HG03097 (cell line): ENCODE data around the gene SPSB1.

Experiments used
- ATAC-seq: cut with Tn5 transposase; IDR thresholded peaks from one replicate; pipeline ENCODE4 v1.9.1; 2021; ENCODE audit not compliant: unreplicated experiment, low FRiP score

The SPSB1 gene

GRCh38 chr1:9361630-9362260 is 69.1 kb downstream of the SPSB1 start:
- no peak for ATAC-seq

DNA sequence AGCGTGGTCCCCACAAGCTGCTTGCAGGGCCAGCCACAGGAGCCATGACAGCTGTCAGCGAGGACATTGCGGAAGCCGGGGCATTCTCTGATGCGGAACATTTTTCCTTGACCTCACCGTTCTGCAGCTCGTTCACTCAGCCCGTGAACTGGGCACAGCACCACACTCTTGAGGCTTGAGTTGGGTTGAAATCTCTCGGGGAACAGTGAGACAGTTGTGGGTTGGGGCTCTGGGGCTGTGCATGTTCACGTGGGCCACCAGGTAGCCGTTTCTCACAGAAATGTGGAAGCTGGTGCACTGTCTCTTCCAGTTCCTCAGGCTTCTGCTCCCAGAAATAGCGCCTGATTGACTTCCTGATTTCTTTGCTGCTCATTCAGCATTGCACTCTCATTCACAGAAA is 69.8 kb downstream of the SPSB1 start:
- ATAC-seq = no peak

GRCh38 chr1:9363061-9363471 is 70.4 kb downstream of the SPSB1 start:
- no peak for ATAC-seq

GRCh38 chr1:9366298-9366697 is 73.6 kb downstream of the SPSB1 start:
- no peak for ATAC-seq

DNA sequence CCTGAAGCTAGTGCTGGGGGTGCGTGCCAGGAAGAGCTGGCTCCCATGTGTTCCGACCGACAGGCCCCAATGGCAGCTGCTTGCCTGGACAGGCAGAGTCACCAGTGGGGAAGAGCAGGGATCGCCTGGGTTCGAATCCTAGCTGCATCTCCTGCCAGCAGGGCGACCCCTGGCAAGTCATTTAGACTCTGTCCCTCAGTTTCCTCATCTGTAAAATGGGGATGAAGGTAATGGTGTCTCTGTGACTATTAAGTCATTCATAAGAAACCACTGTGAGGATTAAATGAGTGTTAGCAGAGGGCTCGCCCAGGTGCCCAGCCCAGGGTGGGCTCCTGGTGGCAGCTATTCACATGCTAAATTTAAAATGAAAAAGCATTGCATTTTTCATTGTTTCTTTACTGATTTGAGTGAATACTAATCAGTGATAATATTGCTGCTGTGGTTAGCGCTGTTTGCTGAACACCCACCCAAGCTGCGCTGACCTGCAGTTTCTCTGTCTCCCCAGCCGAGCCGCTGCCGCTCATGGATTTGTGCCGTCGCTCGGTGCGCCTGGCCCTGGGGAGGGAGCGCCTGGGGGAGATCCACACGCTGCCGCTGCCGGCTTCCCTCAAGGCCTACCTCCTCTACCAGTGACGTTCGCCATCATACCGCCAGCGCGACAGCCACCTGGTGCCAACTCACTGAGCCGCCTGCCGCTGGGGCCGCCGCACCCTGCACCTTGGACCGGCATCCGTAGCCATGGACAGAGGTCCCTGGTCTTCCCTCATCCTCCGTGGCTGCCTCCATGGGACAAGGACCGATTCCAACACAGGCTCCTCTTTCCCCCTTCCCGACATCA is 74.5 kb downstream of the SPSB1 start:
- ATAC-seq = no peak

- no peak for ATAC-seq
Observed at GRCh38 chr1:9367806-9368205, 75.1 kb downstream of the SPSB1 start.

GRCh38 chr1:9368356-9368755 is 75.7 kb downstream of the SPSB1 start:
- no peak for ATAC-seq

DNA sequence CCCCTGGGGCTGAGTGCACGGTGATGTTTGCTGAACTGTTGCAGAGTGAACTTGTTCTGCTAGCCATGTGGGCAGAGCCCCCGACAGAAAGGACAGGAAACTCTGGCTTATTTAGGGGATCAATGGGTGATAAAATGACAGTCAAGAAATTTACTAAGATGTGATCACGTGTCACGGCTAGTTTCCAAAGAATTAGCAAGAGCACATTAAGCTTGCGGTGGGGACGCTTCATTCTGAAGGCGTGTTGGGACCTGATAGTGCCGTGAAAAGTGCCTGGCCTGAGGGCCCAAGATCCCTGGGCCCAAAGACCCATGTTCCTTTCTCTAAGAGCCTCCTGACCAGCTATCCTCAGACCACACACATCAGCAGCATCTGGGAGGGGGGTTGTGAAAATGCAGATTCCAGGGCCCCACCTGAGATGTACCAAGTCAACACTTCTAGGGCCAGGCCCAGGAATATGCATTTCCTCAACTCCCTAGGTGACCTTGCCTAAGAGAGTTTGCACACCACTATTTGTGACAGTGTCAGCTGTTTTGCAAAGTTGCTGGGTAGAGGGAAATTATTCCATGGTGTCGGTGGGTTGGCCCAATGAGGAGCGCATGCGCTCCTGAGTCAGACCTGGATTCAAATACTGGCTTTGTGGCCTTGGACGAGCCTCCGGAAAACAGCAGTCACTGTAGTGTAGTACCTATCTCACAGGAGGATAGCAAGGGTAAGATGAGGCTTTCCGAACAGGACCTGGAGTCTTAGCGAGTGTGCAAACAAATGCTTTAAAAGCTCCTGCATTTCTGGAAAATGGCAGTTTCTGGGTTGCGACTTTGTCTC is 77.5 kb downstream of the SPSB1 start:
- ATAC-seq = no peak

GRCh38 chr1:9371391-9371935 is 78.8 kb downstream of the SPSB1 start:
- no peak for ATAC-seq

GRCh38 chr1:9371951-9372350 is 79.3 kb downstream of the SPSB1 start:
- no peak for ATAC-seq

DNA sequence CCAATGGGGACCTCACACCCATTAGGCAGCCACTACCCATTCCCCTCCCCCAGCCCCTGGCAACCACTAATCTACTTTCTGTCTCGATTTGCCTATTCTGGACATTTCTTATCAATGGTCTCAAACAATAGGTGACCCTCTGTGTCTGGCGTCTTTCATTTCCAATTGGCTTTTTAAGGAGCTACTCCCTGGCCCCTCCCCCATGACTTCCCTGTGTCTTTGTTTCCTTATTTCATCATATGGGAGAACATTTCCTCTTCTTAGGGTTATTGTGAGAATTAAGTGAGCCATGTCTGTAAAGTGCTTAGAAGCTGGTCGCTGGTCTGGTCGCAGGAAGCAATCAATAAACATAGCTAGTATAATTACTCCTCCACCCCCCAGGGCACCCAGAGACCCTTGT is 80.9 kb downstream of the SPSB1 start:
- ATAC-seq = no peak

DNA sequence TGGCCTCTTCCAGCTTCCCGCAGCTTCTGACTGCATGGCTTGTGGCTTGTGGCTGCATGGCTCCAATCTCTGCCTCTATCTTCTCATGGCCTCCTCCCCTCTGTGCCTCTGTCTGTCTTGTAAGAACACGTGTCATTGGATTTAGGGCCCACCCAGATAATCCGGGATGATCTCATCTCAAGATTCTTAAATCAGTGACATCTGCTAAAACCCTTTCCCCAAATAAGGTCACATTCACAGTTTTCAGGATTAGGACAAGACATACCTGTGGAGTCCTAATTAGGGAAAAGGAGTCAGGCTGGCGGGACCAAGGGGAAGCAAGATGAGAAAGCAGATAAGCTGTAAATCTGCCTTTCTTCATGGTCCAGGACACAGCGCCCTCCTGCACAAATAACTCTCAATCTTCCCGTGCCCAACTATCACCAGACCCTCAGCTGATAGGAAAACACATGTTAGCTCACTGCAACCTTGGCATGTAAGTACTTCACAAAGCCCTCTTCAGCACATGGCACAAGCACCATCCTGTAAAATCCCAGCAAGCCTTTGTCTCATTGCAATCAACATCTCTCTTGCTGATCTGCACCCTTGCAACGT is 82.2 kb downstream of the SPSB1 start:
- no peak for ATAC-seq

GRCh38 chr1:9375912-9376311 is 83.2 kb downstream of the SPSB1 start:
- ATAC-seq = no peak

DNA sequence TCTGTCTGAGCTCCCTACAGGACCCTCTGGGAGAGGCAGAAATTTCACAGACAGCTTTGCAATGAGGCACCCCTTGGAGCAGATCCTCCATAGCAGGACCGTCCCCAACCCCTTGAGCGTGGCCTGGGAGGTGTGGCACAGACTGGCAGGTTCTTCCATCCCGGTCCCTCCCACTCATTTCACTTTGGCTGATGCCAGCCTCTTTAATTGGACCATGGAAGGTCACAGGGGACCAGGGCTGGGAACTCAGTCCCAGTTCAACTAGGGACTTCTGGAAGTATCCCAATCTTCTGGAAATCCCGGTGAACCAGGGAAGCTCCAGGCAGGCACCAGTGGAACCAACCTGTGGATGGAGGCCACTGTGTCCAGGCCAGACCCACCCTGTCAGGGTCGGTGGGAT is 83.7 kb downstream of the SPSB1 start:
- no peak for ATAC-seq

DNA sequence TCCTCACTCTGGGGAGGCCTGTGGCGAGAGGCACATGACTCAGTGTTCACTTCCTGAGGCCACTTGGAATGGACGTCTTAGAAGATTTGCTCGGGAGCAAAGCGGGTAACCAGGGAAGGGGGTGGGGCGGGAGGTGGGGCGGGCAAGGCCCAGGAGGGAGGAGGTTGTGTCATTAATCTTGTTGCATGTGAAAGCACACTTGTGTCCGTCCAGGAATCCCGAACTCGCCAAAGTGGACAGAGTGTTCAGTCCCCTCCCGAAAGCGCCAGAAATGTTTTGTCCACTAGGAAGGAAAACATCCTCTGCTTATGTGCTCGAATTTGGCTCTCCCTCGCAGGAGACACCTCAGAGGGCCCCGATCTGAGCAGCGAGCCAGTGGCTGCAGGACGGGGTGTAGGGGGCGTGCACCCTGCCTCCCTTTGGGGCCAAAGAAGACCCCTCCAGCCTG is 84.2 kb downstream of the SPSB1 start:
- no peak for ATAC-seq

DNA sequence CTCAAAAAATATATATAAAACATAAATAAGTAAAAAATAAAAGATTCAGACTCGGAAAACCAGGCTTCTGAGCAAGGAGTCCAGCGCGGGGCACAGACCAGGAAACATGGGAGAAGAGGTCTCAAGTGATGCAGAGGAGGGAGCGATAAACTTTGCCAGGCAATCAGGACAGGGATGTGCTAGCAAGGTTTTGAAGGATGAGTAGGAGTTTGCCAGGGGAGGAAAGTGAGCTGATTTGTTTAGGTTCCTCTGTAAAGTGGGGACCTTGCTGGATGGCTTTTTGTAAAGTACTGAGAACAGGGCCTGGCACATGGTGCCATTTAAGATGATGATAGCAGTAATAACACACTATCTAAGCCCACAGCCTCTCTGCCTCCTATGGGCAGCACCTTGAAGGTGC is 86.1 kb downstream of the SPSB1 start:
- ATAC-seq = no peak

- no peak for ATAC-seq
Observed at GRCh38 chr1:9380711-9381110, 88.0 kb downstream of the SPSB1 start.

DNA sequence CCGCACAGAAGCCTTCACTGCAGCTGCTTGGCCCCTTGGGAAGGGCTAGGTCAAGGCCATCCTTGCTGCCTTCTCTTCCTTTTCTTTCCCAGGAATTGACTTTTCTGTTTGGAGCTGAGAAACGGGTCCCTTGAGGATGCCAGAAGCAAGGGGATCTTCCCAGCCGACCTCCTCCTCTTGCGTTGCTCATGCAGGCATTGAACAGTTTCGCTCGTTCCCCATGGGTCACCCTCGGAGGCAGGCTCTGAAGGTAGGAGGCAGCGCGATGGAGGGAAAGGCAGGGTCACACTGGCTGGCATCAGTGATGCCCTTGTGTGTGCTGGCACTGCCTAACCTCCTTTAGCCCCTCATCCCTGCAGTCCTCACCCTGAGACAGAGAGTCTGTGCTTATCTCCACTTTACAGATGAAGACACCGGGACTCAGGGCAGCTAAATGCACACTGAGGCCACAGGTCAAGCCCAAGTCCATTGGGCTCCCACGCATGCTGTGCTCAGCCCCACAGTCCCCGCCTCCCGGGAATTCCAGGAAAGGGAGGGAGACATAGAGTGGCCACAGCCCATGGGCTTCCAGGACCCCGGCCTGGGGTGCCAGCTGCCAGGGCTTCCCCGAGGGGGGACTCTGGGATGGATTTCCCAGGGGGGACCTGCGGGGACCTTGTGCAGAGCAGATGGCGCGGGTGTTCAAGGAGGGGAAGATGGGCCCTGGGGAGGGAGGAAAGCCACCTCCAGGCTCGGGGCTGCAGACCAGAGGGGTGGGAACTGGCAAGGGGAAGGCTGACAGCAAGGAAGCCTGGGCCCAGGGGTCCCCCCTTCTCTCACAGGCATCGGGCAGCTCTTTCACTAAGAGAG is 90.2 kb downstream of the SPSB1 start:
- ATAC-seq = no peak

- no peak for ATAC-seq
Observed at GRCh38 chr1:9384128-9384527, 91.4 kb downstream of the SPSB1 start.

GRCh38 chr1:9384751-9385245 is 92.1 kb downstream of the SPSB1 start:
- ATAC-seq = no peak
